Activated naive CD4-positive, alpha-beta T cell treated with anti-CD3 and anti-CD28 coated beads, Interleukin-2, amount 50 U/mL, for 72 hours (primary cell): ENCODE data around the gene OR10H5. TPM values are rescaled to one million over a fixed set of nuclear protein-coding genes. Genes with fewer than 3 reads are reported as not detected.
A peak's percentile ranks its signal among the peaks of the same experiment; 100 is the strongest.
"Not testable (repeated sequence)": the region's sequence is repeated elsewhere in the genome, so short reads cannot be mapped to it uniquely, and the experiment has no call there.

Experiments
- ATAC-seq, 2 donors: fragments of 150-1000 bp; cut with Tn5 transposase; 2 replicates each; pipeline ENCODE4 v1.10.0; 2021; ENCODE audit warnings: mild to moderate bottlenecking in 2 of 2, moderate library complexity in 2 of 2
- DNase-seq, 2 donors: peaks; one replicate each; pipeline ENCODE4 v3.0.0; 2021 to 2022; ENCODE audit warnings: low spot score in 2 of 2
- H3K27ac Mint-ChIP-seq, 2 donors: one replicate each; pipeline ENCODE4 v1.8.0; 2022; ENCODE audit warnings: mild to moderate bottlenecking in 2 of 2, mixed read lengths in 2 of 2
- H3K36me3 Mint-ChIP-seq, 2 donors: one replicate each; pipeline ENCODE4 v1.8.0; 2022; ENCODE audit warnings: mixed read lengths in 2 of 2
- H3K9me3 Mint-ChIP-seq, 2 donors: one replicate each; pipeline ENCODE4 v1.8.0; 2022; ENCODE audit warnings: mixed read lengths in 2 of 2
- total RNA-seq, 2 donors: library from RNA; stranded (reverse); gene quantifications; one replicate each; pipeline ENCODE4 v1.2.3, GENCODE V29; 2022

The OR10H5 gene, protein sequence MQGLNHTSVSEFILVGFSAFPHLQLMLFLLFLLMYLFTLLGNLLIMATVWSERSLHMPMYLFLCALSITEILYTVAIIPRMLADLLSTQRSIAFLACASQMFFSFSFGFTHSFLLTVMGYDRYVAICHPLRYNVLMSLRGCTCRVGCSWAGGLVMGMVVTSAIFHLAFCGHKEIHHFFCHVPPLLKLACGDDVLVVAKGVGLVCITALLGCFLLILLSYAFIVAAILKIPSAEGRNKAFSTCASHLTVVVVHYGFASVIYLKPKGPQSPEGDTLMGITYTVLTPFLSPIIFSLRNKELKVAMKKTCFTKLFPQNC
- total RNA-seq = not detected

DNA sequence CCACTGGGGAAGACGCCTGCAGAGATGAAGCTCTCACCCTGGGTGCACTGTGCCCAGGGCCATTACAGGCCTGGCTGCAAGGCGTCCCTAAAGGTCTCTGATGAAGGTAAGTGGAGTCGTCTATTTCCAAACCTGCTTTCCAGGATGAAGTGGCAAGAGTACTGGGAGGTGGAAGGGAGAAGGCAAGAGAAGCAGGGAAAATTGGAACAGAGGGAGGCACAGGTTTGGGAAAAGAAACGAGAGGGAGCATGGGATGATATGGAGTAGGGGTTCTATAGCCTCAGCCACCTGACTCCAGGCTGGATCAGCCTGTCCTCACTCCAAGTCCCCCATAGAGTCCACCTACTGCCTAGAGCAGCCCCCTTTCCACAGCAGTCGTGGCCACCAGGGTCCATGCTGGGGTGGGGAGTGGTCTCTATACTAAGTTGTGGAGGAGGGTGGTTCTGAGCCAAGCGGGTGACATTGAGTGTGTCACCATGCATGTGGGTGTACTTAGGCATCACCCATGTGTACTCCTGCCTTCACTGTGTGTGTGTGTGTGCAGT, at the start of gene OR10H5:
Gene OR10H5 (plus strand): TSS at position 51 of the 545 bp plus-strand sequence. CDS start 6,388 bp downstream, outside the sequence.
- Mint-ChIP-seq H3K36me3 (no peaks in the 10 kb centered on the region), H3K27ac (no peak within 1 kb of the TSS), H3K9me3 (no peaks in the 10 kb centered on the region)
- DNase-seq (no peak), ATAC-seq (no peak)

DNA sequence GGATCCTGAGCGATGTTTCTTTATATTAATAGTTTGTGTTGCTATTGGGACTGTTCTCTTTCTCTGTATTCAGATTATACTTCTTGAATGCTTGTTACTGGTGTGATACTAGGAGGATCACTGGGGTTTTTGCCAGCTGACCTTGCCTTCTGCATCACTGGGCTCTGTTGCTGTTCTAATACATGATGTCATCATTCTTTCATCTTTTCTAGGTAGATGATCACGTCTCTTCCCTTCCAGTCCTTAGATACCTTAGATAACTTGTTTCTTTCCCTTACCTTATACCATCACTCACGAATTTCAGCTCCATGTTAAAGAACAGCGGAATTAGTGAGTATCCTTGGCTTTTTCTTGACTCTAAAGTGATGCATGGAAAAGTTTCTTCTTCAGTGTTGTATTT, 49.7 kb upstream of the OR10H5 start, which contains the start of gene OR10H3:
Gene OR10H3 (plus strand): TSS at position 264 of the 400 bp plus-strand sequence. CDS start 3,408 bp downstream, outside the sequence.
- DNase-seq (no peak), ATAC-seq (no peak)
- peaks cover 8 to 14% of the 10 kb centered on the region in 2 donors for H3K9me3 Mint-ChIP-seq
- no peak within 1 kb of the TSS for H3K27ac Mint-ChIP-seq
- peaks cover 10 to 13% of the 10 kb centered on the region in 2 donors for H3K36me3 Mint-ChIP-seq

DNA sequence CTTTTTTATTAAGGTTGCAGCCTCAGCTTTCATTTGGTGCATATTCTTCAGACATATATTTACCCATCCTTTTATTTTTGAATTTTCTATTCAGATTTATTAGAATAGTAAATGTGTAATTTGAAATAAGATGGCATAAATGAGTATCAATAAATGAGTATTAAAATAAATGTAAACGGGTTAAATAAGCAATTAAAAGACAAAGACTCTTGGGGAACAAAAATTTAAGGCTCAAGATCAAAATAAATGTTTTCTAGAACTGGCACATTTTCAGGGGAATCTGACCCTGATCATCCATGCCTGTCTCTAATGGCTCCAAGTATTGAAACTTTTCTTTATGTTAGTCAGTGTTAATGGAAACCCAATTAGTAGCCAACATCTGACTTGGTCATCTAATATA, 46.7 kb upstream of the OR10H5 start:
- ATAC-seq (no peak), DNase-seq (no peak)
- H3K27ac Mint-ChIP-seq = no peak overlapping the region

DNA sequence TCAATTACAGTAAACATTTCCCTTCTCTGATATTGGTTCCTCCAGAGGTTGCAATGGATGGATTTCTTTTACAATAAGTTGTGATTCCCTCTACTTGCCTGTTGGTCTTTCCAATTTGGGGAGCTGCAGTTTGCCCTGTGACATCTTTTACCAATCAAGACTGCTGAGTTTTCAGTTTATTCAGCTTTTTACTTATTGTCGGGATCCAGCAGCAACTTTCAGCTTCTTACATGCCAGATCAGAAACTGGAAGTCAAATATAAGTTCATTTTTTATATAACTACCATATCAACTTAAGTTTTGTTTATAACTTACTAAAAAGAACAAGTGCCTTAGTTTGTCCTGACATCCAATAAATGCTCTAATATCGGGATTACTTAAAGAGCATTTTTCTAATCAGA, 39.2 kb upstream of the OR10H5 start:
- ATAC-seq = no peak
- DNase-seq = no peak
- Mint-ChIP-seq H3K36me3 (no peaks in the 10 kb centered on the region), H3K27ac (no peak overlapping the region), H3K9me3 (no peaks in the 10 kb centered on the region)

More for the DNA sequence above, 46.7 kb upstream of the OR10H5 start:
- H3K9me3 Mint-ChIP-seq = peaks cover 8 to 14% of the 10 kb centered on the region in 2 donors
- peaks cover 10 to 13% of the 10 kb centered on the region in 2 donors for H3K36me3 Mint-ChIP-seq

DNA sequence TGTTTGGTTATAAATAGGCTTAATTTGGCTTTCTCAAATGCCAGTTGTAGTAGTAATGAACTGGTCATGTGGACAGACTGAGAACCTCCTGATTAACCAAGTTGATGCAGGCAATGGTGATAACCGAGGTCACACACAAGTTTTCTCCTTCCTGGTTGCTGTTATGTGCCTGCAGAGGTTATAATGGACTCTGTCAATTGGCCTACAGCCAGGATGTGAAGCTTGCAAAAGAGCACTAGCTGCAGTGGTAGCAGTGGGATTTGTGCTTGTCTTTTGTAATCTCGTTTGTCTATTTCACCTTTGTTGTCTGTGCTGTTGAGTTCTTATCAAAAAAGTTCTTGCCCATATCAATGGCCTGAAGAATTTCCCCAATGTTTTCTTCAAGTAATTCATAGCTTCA, 29.1 kb upstream of the OR10H5 start:
- ATAC-seq (no peak), DNase-seq (no peak)
- no peak overlapping the region for H3K27ac Mint-ChIP-seq
- peaks cover 0 to 9% of the 10 kb centered on the region in 2 donors for H3K36me3 Mint-ChIP-seq
- H3K9me3 Mint-ChIP-seq = no peaks in the 10 kb centered on the region

DNA sequence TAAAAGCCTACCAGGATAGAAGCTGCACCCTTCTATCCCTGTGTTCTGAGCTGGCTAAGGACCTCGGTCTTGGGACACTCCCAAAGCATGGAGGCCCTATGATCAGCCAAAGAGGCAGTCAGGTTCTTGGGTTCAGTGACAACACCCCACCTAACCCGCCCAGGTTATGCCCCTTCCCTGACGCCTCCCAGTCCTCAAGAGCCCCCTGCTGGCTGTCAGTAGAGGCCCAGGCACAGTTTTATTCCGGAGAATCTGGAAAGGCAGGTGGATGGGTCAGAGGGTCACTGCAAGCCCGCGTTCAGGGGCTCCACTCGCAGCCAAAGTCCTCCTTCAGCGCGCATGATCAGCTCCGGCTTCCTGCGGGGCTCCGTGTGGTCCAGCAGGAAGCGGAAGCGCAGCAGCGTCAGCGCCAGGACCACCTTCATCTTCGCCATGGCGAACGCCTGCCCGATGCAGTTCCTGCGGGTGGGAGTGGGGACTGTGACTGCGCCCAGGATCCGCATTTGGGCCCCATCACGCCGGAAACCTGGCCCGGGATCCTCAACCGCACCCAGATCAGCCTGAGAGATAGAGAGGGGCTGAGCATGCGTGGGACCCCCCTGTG, 27.4 kb upstream of the OR10H5 start:
- ATAC-seq (no peak), DNase-seq (no peak)
- H3K9me3 Mint-ChIP-seq = no peaks in the 10 kb centered on the region
- H3K36me3 Mint-ChIP-seq = peaks cover 0 to 9% of the 10 kb centered on the region in 2 donors
- H3K27ac Mint-ChIP-seq = no peak overlapping the region

DNA sequence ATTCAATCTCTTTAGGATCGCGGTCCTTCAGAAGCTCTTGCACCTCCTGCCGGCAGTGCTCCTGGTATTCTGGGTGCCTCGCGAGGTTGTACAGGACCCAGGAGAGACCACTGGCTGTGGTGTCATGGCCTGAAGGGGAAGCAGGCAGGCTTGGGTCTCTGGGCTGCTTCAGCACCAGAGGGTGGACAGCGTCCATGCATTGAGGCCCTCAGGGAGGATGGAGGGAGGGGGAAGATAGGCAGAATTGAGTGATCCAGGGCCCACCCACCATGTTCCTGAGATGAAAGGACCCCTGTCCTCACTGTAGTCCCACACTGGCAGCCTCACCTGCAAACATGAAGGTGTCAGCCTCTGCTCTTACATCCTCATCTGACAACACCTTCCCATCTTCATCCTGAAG, 17.9 kb upstream of the OR10H5 start:
- peaks cover 0 to 5% of the 10 kb centered on the region in 2 donors for H3K36me3 Mint-ChIP-seq
- no peaks in the 10 kb centered on the region for H3K9me3 Mint-ChIP-seq
- ATAC-seq = no peak
- H3K27ac Mint-ChIP-seq = peak overlapping the region in 1 of 2 donors; percentile 38
- no peak for DNase-seq

DNA sequence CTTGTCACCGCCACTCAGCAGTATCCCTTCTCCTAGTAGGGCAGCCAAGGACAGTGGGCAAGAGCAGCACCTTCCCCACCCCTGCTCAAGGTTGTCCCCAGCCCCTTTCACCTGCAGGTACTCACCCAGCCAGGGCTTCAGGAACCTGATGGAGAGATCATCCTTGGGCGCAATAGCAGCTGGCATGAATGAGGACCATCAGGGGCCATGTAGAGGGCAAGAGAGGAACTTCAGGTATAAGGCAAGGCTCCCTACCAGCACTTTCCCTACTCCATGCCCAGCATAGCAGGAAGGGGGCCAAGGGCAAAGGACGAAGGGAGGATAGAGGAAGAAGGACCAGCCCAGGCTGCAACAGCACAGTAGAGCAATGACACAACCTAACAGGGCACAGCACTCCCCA, 13.3 kb upstream of the OR10H5 start:
- H3K36me3 Mint-ChIP-seq, H3K27ac Mint-ChIP-seq, ATAC-seq, H3K9me3 Mint-ChIP-seq, DNase-seq: not testable (repeated sequence)

DNA sequence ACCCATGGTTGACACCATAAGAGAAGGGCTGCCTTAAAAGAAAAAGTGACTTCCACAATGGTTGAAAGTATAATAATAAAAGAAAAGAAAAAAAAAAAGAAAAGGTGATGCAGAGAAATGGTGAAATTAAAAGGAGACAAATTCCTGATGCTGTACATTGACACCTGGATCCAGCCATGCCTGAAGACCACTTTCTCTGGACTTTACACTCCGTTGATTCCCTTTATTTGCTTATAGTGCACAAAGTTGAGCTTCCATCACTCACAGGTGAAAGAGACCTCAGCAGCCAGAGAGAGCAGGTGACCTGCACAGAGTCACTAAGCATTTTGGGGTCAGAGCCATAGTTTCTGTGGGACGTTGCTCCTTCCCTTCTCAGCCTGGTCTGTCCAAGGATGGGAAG, 12.2 kb upstream of the OR10H5 start:
- DNase-seq (no peak), ATAC-seq (no peak)
- H3K9me3 Mint-ChIP-seq = no peaks in the 10 kb centered on the region
- H3K27ac Mint-ChIP-seq = no peak overlapping the region
- H3K36me3 Mint-ChIP-seq = peaks cover 0 to 5% of the 10 kb centered on the region in 2 donors

DNA sequence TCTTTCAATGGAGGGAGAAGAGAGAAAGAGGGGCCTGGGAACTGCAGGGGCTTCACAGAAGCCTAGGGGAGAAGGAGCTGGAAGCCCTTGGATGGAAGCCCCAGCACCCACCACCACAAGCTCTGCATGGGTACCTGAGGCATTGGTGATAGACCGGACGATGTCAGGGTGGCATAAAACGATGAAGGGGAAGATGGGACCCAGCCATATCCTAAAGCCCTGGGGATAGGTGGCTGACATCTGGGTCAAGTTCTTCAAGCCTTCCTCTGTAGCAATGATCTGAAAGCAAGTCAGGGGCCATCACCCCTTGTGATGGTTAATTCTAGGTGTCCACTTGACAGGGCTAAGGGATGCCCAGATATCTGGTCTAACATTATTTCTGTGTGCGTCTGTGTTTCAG, 11.2 kb upstream of the OR10H5 start:
- Mint-ChIP-seq H3K36me3 (peaks cover 0 to 5% of the 10 kb centered on the region in 2 donors), H3K27ac (no peak overlapping the region), H3K9me3 (no peaks in the 10 kb centered on the region)
- no peak for DNase-seq
- ATAC-seq = no peak

DNA sequence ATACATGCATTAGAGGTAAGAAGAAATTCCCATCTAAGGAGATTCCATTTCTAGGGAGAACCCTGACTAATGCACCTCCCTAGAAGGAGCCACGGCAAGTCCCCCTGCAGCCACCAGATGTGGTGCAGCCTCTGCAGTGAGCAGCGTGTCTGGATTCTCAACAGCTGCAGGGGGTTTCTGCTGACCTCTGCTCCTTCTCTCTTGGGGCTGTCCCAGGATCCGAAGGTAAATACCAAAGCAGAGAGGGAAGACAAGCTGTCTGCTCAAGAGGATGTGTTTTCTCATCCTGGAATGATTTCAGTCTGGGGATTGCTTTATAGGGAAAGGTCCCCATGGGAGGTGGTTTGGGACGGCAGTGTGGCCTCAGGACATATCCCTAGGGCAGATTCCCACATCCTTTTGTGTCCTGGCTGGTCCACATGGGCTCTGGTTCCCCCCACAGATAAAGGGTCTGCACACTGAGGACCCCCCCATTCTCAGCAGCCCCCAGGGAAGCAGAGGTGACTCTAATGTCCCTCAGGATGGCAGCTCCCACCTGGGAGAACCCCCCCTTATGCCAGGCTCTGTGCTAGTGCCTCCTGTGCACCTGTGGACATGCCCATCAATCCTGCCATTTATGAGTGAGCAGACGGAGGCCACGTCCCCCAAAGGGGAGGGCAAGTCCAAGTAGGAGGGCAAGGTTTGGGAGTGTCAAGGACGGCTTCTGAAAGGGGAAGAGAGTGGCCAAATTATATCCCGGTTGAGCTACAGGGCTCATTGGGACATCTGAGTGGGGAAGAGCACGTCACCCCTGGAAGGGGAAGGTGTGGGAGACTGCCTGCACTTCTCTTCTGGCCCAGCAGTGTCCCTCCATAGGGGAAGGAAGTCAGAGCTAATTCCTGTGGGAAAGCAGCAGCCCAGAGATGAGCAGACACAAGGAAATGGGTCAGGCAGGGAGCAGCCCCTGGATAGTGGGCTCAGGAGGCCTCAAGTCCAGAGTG, 10.2 kb upstream of the OR10H5 start:
- H3K27ac Mint-ChIP-seq = no peak overlapping the region
- peaks cover 0 to 5% of the 10 kb centered on the region in 2 donors for H3K36me3 Mint-ChIP-seq
- no peaks in the 10 kb centered on the region for H3K9me3 Mint-ChIP-seq
- ATAC-seq (no peak), DNase-seq (no peak)

DNA sequence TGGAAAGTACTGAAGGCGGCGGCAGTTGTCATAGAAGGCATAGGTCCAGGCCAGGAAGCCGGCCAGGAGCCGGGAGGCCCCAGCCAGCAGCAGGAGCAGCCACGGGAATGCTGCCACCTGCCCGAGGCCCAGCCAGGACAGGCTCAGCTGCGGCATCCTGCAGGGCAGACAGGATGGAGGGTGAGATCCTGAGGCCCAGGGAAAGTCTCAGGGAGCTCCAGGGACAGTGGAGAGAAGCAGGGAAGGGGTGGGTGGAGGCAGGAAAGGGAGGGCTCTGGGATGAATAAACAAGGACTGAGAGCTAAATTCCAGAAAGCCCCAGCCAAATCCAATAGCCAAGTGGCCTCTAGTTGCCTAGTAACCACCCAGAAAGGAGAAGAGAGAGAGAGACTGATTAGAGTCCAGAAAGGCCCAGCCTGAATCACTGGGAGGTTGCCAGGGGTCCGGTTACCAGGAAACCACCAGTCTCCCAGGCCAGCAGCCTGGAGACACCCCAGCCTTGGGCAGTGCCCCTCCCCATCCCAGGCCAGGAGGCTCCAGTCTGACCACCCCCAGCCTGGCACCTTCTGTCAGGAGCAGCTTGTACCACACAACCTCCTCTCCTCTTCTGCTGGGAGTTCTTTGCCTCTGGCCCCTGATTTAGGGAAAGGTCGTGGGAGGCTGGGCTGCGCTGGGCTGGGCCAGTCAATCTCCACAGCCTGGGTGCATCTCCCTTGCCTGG, 7.5 kb upstream of the OR10H5 start:
- ATAC-seq (no peak), DNase-seq (no peak)
- Mint-ChIP-seq H3K27ac (no peak overlapping the region), H3K36me3 (no peaks in the 10 kb centered on the region), H3K9me3 (no peaks in the 10 kb centered on the region)

DNA sequence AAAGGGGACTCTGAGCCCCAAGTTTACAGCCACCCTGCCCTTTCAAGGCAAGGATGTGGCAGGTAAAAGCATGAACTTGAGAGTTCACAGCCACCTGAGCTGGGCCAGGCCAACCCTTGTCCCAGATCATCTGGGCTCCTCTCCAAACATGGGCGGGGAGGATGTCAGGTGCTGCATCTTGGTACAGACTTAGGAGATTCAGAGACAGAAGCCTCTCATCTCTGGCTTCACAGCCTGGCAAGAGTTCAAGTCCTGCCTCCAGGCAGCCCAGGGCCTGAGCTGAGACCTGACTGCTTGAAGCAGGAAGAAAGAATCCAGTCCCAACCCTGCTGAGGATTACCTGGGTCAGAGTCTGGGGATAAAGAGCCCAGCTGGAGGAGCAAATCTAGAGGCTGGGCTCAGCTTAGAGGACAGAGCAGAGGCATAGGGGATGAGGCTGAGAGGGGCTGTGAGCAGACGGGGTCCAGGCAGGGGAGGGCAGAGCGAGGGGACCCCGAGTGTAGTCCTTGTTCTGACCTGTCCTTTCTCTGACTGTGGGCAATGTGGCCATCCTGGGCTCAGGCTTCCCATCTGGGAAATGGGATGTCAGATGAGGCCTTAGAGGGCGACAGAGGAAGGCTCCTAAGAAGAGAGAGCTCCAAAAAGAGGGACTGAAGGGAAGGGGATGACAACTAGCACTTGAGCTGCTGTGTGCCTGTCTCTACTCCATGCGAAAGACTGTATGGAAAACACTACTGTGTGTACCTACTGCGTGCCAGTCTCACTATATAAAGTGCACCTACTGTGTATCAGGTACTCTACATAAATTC, 6.6 kb upstream of the OR10H5 start:
- DNase-seq (no peak), ATAC-seq (no peak)
- no peaks in the 10 kb centered on the region for H3K9me3 Mint-ChIP-seq
- H3K36me3 Mint-ChIP-seq = no peaks in the 10 kb centered on the region
- no peak overlapping the region for H3K27ac Mint-ChIP-seq

DNA sequence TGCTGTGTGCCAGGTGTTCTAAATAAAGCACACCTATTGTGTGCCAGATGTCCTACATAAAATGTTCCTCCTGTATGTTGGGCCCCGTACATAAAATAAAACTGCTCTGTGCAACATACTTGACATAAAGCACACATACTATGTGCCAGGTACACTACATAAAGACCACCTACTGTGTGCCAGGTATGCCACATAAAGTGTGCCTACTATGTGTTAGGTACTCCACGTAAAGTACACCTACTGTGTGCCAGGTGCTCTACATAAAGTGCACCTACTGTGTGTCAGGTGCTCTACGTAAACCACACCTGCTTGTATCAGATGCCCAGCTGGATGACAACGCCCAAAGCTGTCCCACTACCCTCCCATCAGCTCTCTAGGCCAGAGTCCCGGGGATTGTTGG, 5.8 kb upstream of the OR10H5 start:
- ATAC-seq (no peak), DNase-seq (no peak)
- no peak overlapping the region for H3K27ac Mint-ChIP-seq
- H3K36me3 Mint-ChIP-seq = no peaks in the 10 kb centered on the region
- no peaks in the 10 kb centered on the region for H3K9me3 Mint-ChIP-seq

DNA sequence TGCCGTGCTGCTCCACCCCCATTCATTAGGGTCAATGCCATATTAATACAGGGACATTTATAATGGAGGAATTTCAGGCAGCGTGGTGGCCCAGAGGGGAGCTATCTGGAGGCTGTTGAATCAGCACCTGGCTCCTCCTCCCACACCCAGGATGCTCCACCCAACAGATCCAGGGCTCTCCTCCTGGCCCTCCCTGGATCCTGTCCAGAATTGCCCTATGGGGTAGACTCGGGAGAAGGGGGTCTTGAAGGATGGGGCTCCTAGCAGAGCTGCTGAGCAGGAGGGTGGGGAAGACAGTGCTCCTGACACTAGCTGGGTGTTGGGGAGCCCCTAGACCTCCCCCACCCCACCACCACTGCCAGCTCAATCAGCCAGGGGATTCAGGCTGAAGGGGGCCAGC, 5.2 kb upstream of the OR10H5 start:
- no peak for ATAC-seq
- Mint-ChIP-seq H3K27ac (no peak overlapping the region), H3K36me3 (no peaks in the 10 kb centered on the region), H3K9me3 (no peaks in the 10 kb centered on the region)
- no peak for DNase-seq
